ENCODE measurements around the gene HELLS. TPM values are rescaled to one million over a fixed set of nuclear protein-coding genes. Genes with fewer than 3 reads are reported as not detected.

HELLS gene
- total and polyA plus RNA-seq, 5 experiments from 2014 or later: 5.3 to 7.8 (median 6.3) TPM

Other genes starting within 250 kb of the HELLS start
- gene NOC3L, start 182.8 kb upstream of the HELLS start, total RNA-seq: 10 to 100 TPM; 23.0 to 24.8 TPM
- gene NOC3L, start 182.8 kb upstream of the HELLS start, polyA plus RNA-seq: 10 to 100 TPM; 10.6 to 16.0 (median 14.0) TPM
- gene TBC1D12, start 143.2 kb upstream of the HELLS start, total RNA-seq: under 1 TPM in 1 of 2 experiments, not detected in 1; 0.18 TPM
- not detected for gene TBC1D12, start 143.2 kb upstream of the HELLS start, polyA plus RNA-seq
- not detected for gene CYP2C18, start 137.9 kb downstream of the HELLS start, total RNA-seq
- not detected for gene CYP2C18, start 137.9 kb downstream of the HELLS start, polyA plus RNA-seq
- gene CYP2C19, start 216.9 kb downstream of the HELLS start, total RNA-seq: not detected
- gene CYP2C19, start 216.9 kb downstream of the HELLS start, polyA plus RNA-seq: not detected

Data from naive thymus-derived CD8-positive, alpha-beta T cell (primary cell).